HepG2 (cell line): ENCODE results near the gene TBC1D16. TPM values are rescaled to one million over a fixed set of nuclear protein-coding genes. Genes with fewer than 3 reads are reported as not detected.

Experiments
- CBX5 ChIP-seq: sonication (generic); formaldehyde crosslinking; IDR thresholded peaks from 2 replicates; pipeline ENCODE4 v1.4.0; 2020; ENCODE audit warnings: missing genetic modification reagents, borderline replicate concordance
- CSRNP2 ChIP-seq: sonication (generic); formaldehyde crosslinking; conservative IDR thresholded peaks from 2 replicates; pipeline ENCODE4 v1.8.0; 2022; ENCODE audit warnings: low read depth, missing genetic modification reagents
- DMTF1 ChIP-seq: sonication (generic); formaldehyde crosslinking; IDR thresholded peaks from 2 replicates; pipeline ENCODE4 v1.4.0; 2020; ENCODE audit warnings: mild to moderate bottlenecking, missing genetic modification reagents
- ELF4 ChIP-seq: sonication (generic); formaldehyde crosslinking; IDR thresholded peaks from 2 replicates; pipeline ENCODE4 v1.5.0; 2020; ENCODE audit warnings: missing genetic modification reagents, mild to moderate bottlenecking, moderate library complexity, borderline replicate concordance
- MAF1 ChIP-seq: sonication (generic); formaldehyde crosslinking; IDR thresholded peaks from 2 replicates; pipeline ENCODE4 v1.5.0; 2020; ENCODE audit warnings: missing genetic modification reagents, borderline replicate concordance
- MTA3 ChIP-seq: sonication (generic); formaldehyde crosslinking; IDR thresholded peaks from 2 replicates; pipeline ENCODE4 v1.4.0; 2020; ENCODE audit warnings: missing genetic modification reagents
- NFKB2 ChIP-seq: sonication (generic); formaldehyde crosslinking; IDR thresholded peaks from 2 replicates; pipeline ENCODE4 v1.4.0; 2020; ENCODE audit warnings: missing genetic modification reagents, borderline replicate concordance
- NR2F1 ChIP-seq, 2 experiments: fragments of 450-650 bp in 1 of 2; formaldehyde crosslinking in 1 of 2; IDR thresholded peaks; 2 replicates each; pipeline versions ENCODE4 v1.5.0 to v1.6.1; 2016 to 2020; ENCODE audit warnings: mild to moderate bottlenecking in 1 of 2, missing compliant biosample characterization in 1 of 2, missing genetic modification reagents in 1 of 2, moderate library complexity in 1 of 2
- SUZ12 ChIP-seq: fragments of 150-350 bp; IDR thresholded peaks from 2 replicates; pipeline ENCODE4 v1.6.1; 2014; ENCODE audit warnings: low read depth, low read length
- XRCC5 ChIP-seq: fragments of 200-400 bp; formaldehyde crosslinking; optimal IDR thresholded peaks from 2 replicates; pipeline ENCODE3; 2017; ENCODE audit warnings: mild to moderate bottlenecking, low read length
- ZBTB7A ChIP-seq: sonication (generic); formaldehyde crosslinking; IDR thresholded peaks from 2 replicates; pipeline ENCODE4 v1.8.0; 2022; ENCODE audit warnings: mild to moderate bottlenecking, missing genetic modification reagents
- ZNF17 ChIP-seq: sonication (generic); formaldehyde crosslinking; IDR thresholded peaks from 2 replicates; pipeline ENCODE4 v1.5.0; 2020; ENCODE audit warnings: mild to moderate bottlenecking, missing genetic modification reagents
- ZNF230 ChIP-seq: sonication (generic); formaldehyde crosslinking; IDR thresholded peaks from 2 replicates; pipeline ENCODE4 v1.4.0; 2020; ENCODE audit warnings: mild to moderate bottlenecking, missing genetic modification reagents
- ZNF260 ChIP-seq: sonication (generic); formaldehyde crosslinking; IDR thresholded peaks from 2 replicates; pipeline ENCODE4 v1.4.0; 2020; ENCODE audit warnings: missing genetic modification reagents, low read depth, mild to moderate bottlenecking, borderline replicate concordance
- ZNF280D ChIP-seq: sonication (generic); formaldehyde crosslinking; IDR thresholded peaks from 2 replicates; pipeline ENCODE4 v1.5.1; 2020; ENCODE audit warnings: mild to moderate bottlenecking, missing genetic modification reagents
- ZNF354B ChIP-seq: sonication (generic); formaldehyde crosslinking; IDR thresholded peaks from 2 replicates; pipeline ENCODE4 v1.8.0; 2022; ENCODE audit warnings: mild to moderate bottlenecking, missing genetic modification reagents
- ZNF451 ChIP-seq: sonication (generic); formaldehyde crosslinking; IDR thresholded peaks from 2 replicates; pipeline ENCODE4 v1.5.0; 2020; ENCODE audit warnings: mild to moderate bottlenecking, missing genetic modification reagents
- polyA plus RNA-seq, 8 experiments: library from polyadenylated mRNA; depleted of rRNA in 3 of 8; stranded (reverse) in 7 of 8; unstranded in 1 of 8; fragments of >200 nt; fragmentation: Illumina TruSeq in 4 of 8; extraction: Trizol in 4 of 8; gene quantifications; 2 replicates each; pipeline versions ENCODE4 v1.2.1 to v1.2.3, GENCODE V29; 2011 to 2016; ENCODE audit warnings: low read depth in 4 of 8, missing spikeins in 1 of 8, mixed read lengths in 1 of 8; ENCODE audit not compliant: insufficient read depth in 1 of 8
- total RNA-seq, 5 experiments: library from RNA; depleted of rRNA; stranded (reverse); fragments of >200 nt; fragmentation: Illumina TruSeq; extraction: Trizol; gene quantifications; 2 replicates each; pipeline ENCODE4 v1.2.3, GENCODE V29; 2016; ENCODE audit warnings: low read depth in 1 of 5
- TF ChIP-seq, protein P1 (sequence below): sonication (generic); formaldehyde crosslinking; IDR thresholded peaks from 2 replicates; pipeline ENCODE4 v1.9.0; 2022; ENCODE audit warnings: low read depth, missing genetic modification reagents
- TF ChIP-seq, protein P2 (sequence below): IDR thresholded peaks from 2 replicates; pipeline ENCODE4 v1.6.1; 2016; ENCODE audit warnings: control low read depth

TBC1D16 gene
- total and polyA plus RNA-seq, 2 of the 13 experiments (the other 11 are each of a cell fraction or from before 2014, with no cell fraction given): 14.9 to 24.9 TPM

DNA sequence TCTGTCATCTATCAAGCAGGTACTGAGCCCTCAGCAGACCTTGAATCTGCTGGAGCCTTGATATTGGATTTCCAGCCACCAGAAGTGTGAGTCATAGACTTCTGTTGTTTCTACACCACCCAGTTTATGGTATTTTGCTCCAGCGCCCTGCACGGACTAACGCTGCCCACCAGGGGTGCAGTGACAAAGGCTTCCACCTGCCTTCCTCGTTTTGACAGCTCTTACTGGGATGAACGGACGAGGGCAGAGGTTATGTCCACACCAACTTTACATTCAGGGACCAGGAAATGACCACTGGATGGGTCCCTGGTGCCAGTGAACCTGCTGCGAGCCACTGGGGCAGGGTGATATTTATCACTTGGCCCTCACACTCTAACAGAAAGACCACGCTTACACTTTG lies 129.8 kb downstream of the TBC1D16 start (continued):
- TF ChIP-seq ZNF280D (CRISPR knock-in tag): peak; percentile 35; the same call in 1 of the 2 replicates
- no peak for TF ChIP-seq MAF1 (CRISPR knock-in tag)
- no peak for TF ChIP-seq DMTF1 (CRISPR knock-in tag)
- no peak for TF ChIP-seq MTA3 (CRISPR knock-in tag)
- TF ChIP-seq NFKB2 (CRISPR knock-in tag): peak; percentile 62; the same call in 1 of the 2 replicates
- TF ChIP-seq ZBTB7A (CRISPR knock-in tag): peak; percentile 81; the same call in 1 of the 2 replicates
- TF ChIP-seq SUZ12: 0 out of 2 replicates have a peak, but pooled peaks have one; percentile 16
- TF ChIP-seq, protein P1, sequence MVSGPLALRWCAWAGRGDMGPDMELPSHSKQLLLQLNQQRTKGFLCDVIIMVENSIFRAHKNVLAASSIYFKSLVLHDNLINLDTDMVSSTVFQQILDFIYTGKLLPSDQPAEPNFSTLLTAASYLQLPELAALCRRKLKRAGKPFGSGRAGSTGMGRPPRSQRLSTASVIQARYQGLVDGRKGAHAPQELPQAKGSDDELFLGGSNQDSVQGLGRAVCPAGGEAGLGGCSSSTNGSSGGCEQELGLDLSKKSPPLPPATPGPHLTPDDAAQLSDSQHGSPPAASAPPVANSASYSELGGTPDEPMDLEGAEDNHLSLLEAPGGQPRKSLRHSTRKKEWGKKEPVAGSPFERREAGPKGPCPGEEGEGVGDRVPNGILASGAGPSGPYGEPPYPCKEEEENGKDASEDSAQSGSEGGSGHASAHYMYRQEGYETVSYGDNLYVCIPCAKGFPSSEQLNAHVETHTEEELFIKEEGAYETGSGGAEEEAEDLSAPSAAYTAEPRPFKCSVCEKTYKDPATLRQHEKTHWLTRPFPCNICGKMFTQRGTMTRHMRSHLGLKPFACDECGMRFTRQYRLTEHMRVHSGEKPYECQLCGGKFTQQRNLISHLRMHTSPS (CRISPR knock-in tag): peak; percentile 92; the same call in 1 of the 2 replicates
- TF ChIP-seq ZNF17 (CRISPR knock-in tag): 0 out of 2 replicates have a peak, but pooled peaks have one; percentile 70
- TF ChIP-seq ELF4 (CRISPR knock-in tag): no peak
- TF ChIP-seq, protein P2, sequence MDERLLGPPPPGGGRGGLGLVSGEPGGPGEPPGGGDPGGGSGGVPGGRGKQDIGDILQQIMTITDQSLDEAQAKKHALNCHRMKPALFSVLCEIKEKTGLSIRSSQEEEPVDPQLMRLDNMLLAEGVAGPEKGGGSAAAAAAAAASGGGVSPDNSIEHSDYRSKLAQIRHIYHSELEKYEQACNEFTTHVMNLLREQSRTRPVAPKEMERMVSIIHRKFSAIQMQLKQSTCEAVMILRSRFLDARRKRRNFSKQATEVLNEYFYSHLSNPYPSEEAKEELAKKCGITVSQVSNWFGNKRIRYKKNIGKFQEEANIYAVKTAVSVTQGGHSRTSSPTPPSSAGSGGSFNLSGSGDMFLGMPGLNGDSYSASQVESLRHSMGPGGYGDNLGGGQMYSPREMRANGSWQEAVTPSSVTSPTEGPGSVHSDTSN (CRISPR knock-in tag): no peak
- TF ChIP-seq ZNF230 (CRISPR knock-in tag): peak; percentile 73
- TF ChIP-seq XRCC5: peak; percentile 99
- TF ChIP-seq ZNF451: 0 out of 2 replicates have a peak, but pooled peaks have one; percentile 55
- TF ChIP-seq ZNF260 (CRISPR knock-in tag): no peak
- TF ChIP-seq CBX5 (CRISPR knock-in tag): peak; percentile 92; the same call in 1 of the 2 replicates
- no peak for TF ChIP-seq ZNF354B (CRISPR knock-in tag)
- peak; percentile 99 for TF ChIP-seq NR2F1 (CRISPR knock-in tag; IDR thresholded peaks at IDR 0.05)
- TF ChIP-seq CSRNP2: no peak
